SIG-M5 (cell line): ENCODE data around the gene AKR1C2.
"Not testable (repeated sequence)": the region's sequence is repeated elsewhere in the genome, so short reads cannot be mapped to it uniquely, and the experiment has no call there.

Experiments
- DNase-seq: peaks from one replicate; lab custom pipeline; 2025; lab: John Stamatoyannopoulos, UW

The AKR1C2 gene

DNA sequence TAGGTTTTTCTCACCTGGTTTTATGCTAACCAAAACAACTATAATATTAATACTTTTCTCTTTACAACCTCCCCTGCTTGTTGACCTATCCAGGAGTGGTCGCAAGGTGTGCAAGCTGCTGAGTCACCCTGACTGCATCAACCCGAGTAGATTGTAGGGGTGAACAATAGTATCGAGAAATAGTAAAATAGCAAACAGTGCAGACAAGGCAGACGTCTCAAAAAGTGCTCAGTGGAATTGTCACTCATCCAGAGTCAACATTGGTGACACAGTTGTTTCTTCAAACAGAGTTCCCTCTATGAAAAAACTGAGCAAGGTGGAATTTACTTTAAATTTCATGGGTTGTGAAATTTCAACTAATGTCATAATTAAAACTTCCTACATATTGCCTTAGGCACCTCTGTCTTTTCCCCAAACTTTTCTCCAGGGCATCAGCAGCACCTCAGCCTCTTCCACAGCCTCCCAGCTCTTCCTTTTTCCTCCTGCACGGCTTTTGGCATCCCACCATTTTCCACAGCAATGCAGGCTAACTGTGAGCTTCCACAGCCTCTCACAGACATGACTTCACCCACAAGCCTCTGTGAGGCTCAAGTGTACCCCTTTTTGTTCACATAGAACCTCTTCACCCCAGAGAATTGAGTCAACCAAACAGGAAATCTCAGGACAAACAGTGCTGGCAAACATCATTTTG lies 46.6 kb downstream of the AKR1C2 start:
- not testable (repeated sequence) for DNase-seq

DNA sequence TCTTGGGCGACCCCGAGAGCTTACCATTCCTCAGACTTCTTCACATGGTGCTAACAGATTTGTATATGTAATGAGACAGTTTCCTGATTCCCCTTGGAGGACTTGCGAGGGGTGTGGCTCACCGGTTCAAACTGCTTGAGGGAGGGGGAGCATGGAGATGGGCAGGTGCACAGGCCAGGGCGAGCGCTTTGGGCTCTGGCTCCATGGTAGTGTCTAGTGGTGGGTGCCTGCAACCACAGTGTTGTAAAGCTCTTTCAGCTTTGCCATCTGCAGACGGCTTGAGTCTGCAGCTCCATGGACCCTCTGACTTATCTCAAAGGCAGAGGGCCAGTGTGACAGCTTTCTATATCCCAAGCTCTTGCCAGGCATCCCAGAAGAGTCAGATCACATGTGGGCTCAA lies 47.6 kb downstream of the AKR1C2 start:
- not testable (repeated sequence) for DNase-seq

DNA sequence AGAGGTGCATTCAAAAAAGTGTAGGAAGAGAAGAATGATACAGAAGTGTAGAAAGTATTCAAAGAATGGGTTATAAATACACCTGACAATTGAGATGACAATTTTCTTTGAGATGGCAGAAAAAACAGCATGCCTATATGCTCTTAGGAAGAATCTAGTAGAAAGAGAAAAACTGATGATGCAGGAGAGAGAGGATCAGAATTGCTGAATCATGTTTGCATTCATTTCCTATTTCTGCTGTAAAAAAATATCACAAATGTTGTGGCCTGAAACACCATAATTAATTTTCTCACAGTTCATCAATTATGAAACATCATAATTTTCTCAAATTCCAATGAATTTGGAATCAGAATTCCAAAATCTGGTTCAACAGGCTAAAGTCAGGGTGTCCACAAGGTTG lies 50.3 kb downstream of the AKR1C2 start:
- no peak for DNase-seq

DNA sequence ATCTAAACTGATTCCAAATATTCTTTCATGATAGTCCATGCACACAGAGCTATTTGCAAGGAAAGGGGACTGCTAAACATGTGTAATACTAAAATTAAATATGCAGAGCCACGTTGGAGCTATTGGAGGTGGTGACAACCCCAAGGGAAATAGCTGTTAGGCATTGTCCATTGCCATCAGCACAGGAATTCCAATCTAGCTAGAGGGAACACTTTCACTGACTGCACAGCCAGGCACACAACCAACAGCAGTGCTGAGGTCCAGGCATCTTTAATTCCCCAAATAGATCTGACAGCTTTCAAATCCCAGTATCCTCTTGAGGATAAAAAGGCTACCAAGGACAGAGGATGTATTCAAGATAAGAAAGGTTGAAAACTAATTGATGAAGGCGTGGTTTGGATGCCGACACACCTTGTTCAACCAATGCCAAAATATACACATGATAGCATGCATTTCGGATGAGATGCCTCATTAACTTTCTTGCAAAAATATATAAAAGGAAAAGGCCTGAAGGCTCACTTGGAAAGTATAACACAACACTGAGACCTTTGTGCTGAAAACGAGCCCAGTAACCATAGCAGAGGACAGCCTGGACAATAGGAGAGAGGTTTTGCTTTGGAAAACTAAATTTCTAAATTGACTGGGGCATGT lies 52.0 kb downstream of the AKR1C2 start:
- not testable (repeated sequence) for DNase-seq

DNA sequence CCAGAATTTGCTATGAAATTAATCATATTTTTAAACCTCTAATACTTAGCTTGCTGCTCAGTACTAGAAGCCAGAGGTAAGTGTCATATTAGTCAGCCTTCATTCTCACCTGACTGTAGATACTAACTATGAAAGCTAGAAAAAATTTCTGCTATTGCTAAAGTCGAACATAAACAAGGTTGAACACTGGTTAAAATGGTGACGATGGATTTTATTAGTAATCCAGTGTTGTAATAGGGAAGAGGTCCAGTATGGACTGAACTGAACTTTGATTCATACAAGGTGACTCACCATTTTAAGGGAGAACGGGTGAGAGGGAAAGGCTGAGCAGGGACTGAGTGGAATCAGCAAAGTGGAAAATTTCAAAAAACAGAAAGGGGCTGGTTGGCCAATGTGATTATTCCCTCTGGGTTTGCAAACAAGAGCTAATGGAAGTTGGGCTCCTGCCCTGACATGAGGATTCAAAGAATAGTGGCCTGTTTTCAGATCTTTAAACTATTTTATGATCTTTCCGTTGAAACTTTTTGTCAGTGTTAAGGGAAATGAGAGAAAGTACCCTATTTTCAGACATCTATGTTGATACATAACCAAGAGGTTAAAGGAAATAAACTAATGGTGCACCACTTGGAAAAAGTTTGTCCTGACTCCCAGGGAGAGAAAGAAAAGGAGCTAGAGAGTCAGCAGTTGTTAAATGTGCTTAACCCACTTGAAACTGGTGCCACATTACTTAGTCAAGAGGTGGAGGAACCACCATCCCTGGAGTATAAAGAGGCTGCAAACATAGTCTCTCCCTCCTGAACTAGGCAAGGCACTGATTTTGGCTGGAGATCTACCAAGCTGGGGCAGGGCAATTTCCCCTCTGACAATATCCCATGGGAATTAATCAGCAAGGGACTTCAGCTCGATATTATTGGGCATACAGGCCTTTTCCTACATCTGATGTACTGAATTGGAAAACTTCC lies 55.7 kb downstream of the AKR1C2 start:
- DNase-seq, result no peak

DNA sequence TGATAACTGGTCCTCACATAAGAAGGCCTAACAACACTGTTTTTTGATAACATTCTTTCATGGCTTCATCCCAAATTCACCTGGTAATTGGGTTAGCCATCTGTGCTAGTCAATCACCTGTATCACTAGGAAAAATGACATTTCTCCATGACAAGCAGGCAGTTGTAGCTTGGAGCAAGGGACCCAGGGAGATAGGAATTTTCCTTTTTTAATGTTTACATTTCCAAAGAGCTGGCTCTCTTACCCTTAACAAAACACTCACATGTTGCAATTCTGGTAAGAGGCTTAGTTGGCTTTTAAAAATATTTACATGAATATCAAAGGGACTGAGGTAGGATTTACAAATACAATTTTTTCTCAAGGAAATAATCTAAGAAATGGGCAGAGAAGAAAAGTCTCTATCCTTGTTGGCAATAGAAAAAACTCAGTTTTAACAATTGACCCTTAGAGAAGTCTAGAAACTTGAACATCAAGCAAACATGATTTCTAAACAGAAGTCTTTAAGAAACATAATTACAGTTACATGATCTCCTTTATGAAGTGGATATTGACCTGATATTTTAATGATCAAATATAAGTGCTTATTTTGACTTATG lies 56.5 kb downstream of the AKR1C2 start:
- DNase-seq, result no peak

DNA sequence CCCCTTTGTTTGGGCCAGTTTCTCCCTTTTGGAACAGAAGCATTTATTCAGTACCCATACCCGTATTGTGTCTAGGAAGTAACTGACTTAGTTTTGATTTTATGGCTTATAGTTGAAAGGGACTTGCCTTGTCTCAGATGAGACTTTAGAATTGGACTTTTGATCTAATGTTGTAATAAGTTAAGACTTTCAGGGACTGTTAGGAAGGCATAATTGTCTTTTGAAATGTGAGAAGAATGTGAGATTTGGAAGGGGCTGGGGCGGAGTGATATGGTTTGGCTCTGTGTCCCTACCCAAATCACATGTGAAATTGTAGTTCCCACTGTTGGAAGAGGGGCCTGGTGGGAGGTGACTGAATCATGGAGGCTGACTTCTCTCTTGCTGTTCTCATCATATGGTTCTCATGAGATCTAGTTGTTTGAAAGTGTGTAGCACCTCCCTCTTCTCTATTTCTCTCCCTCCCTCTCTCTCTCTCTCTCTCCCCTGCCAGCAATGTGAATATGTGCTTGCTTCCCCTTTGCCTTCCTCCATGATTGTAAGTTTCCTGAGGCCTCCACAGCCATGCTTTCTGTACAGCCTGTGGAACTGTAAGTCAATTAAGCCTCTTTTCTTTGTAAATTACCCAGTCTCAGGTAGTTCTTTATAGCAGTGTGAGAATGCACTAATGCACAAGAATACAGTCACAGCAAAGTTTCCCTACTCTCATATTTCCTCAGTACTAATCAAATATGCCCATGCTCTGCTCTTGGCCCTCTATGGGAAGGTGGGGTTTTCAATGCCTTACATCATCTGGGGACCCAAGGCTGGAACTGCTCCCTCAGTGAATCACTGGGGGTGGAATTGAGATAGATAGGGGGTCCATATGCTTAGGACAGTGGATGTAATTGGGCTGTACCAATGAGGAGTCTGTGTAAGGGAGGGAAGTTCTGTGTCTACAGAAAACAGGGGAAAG lies 57.6 kb downstream of the AKR1C2 start:
- no peak for DNase-seq

DNA sequence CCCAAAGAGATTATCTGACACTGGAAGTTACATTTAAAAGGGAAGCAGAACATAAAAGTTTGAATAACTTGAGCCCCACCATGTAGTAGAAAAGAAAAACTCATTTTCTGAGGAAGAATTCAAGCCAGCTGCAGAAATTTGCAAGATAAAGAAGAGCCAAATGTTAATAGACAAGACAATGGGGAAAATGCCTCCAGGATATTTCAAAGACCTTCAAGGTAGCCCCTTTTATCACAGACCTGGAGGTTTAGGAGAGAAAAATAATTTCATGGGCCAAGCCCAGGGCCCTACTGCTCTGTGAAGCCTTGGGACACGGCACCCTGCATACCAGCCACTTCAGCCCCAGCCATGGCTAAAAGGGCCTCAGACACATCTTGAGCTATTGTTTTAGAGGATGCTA lies 58.8 kb downstream of the AKR1C2 start:
- no peak for DNase-seq

DNA sequence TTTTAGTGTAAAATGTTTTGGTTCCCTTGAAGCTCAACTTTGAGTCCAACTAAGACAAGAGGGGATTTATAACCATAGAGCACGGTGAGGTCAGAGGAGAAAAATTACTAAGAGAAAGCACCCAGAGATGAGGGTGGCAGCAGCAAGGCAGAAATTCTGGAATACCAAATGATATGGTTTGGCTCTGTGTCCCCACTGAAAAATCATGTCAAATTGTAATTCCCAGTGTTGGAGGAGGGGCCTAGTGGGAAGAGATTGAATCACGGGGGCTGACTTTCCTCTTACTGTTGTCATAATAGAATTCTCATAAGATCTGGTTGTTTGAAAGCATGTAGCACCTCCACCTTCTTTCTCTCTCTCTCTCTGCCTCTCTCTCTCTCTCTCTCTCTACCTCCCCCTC lies 59.8 kb downstream of the AKR1C2 start:
- DNase-seq, result no peak

DNA sequence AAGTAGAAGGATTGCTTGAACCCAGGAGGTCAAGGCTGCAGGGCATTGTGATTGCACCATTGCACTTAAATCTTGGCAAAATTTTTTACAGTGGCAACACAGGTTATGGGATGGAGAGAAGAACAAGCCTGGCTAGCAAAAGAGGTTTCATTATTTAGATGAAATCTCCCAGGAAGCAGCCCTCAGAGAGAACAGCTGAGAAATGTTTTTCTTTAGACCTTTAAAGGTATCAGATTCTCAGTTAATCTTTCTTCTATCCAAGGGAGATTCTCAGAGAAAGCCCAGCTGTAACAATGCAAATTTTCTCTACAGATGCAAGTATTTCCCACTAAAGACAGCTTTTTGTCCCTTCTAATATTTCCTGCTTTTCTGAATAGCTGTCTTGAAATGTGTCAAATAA lies 60.2 kb downstream of the AKR1C2 start:
- not testable (repeated sequence) for DNase-seq

DNA sequence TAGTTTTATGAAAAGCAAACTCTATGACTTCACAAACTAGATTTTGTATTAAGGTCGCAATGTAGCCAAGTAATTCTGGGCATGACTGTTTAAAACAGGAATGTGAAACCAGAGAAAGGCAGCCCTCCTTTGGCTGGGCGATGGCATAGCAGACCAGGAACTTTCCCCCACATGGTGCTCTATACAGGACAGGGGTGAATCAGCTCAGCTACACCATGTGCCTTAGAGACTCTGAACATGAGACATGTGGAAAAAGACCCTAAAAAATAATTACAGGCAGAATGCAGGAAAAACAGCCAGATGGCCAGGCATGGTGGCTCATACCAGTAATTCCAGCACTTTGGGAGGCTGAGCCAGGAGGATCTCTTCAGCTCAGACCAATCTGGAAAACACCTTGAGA lies 60.7 kb downstream of the AKR1C2 start:
- not testable (repeated sequence) for DNase-seq

DNA sequence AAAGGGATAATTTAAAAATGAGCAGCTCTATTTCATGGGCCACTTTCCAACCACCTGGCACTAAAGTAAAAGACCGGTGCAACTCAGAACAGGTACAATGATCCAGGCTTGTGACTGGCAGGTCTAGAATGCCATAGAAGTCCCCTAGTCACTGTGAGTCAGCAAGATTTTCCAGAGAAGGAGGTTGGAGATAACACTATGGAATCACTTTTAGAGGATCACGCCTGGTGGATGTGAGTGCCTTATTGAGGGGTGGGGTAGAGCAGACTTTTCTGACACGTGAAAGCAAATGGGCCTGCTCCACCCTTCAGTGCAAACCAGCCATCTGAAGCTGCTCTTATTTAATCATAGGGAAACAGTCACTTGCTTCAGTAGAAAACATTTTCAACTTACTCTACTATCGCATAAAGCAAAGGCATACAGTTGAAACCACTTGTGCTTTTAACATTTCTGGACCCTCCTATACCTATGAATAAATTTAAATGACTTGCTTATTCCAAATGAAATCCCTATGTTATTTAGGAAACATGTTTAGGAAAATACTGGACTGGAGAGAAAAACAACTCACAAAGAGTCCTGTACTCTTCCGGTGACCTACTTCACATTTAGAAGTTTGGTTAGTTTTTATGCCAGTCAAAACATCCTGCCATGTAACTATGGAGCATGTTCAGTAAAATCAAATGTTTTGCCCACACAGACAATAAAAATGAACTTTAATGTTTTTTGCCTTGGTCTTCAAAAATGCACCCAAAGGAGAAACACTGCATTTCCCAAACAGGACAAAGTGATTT lies 61.9 kb downstream of the AKR1C2 start:
- DNase-seq, result no peak

DNA sequence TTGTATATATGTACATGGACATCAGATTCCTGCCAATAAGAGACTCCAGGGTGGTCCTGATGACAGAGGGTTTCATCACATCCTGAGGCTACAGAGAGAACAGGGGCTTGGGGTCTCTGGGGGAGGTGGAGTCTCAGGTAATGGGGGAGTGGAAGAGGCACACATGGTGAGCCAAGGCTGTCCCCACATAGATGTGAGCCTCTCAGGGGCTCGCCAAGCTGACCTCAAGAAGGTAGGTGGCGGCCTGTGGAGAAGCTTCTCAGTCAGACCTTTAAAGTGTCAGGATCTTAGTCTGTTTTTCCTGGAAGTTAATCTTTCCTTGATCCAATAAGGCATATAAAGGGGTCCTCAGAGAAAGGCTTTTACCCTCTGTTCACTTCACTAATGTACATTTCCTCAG lies 62.7 kb downstream of the AKR1C2 start:
- not testable (repeated sequence) for DNase-seq

DNA sequence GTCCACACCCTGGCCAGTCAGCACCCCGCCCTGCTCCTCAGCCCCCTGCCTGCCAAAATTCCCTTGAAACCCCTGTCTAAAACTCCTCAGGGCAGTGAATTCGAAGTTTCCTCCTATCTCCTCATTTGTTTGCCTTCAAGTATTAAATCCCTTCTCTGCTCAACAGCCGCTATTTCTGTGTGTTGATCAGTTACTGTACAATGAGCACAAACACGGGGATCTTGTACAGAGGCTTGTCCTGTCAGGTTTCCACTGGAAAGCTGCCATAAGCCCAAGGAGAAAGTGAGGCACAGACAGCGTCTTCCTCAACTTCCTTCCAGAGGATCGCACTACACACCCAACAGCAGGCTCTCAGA lies 63.6 kb downstream of the AKR1C2 start:
- DNase-seq, result not testable (repeated sequence)

DNA sequence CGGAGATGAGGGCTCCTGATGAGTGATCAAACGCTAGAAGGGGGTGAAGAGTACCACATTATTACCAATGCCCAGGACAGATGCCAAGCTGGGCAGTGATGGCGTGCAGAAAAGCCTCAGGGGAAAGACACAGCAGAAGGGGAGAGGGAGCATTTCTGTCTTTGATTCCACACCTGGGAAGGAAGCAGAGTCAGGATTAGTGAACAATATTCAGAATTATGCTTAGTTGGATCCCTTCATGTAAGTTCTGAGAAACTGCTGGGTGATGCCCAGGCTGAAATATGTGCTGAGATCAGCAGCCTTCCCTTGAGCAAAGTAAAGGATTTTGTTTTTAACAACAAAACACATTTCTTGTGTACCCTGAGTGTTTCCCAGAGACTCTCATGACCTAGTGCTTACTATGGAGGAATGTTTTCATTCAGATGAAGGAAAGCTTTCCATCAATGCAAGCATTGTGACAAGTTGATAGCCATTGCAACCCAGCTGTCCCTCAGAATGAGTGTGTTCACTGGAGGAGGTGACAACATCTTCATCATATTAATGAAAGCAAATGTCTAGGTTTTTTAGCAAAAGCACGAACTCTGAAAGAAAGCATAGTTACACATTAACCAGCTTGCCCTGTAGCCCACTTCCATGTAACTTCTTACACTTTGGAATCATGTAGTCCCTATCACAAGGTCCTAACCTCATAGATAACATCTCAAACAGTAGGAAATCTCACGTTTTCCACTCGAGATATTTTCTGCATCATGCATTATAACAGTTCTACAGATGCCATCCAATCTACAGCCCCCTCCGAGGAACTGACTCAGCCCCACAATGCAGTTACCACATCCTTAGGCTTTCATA lies 64.2 kb downstream of the AKR1C2 start:
- DNase-seq, result no peak
